Stimulated activated CD4-positive, alpha-beta T cell treated with anti-CD3 and anti-CD28 coated beads, Interleukin-1b, Interleukin-23, amount 100 ng/mL, for 1 hour (primary cell): ENCODE measurements around the gene TRIP13.
"Not testable (repeated sequence)": the region's sequence is repeated elsewhere in the genome, so short reads cannot be mapped to it uniquely, and the experiment has no call there.

Source experiments
- DNase-seq, 2 donors: peaks; one replicate each; pipeline ENCODE4 v3.0.0-alpha.2; 2020; ENCODE audit warnings: low read depth in 2 of 2

The TRIP13 gene

DNA sequence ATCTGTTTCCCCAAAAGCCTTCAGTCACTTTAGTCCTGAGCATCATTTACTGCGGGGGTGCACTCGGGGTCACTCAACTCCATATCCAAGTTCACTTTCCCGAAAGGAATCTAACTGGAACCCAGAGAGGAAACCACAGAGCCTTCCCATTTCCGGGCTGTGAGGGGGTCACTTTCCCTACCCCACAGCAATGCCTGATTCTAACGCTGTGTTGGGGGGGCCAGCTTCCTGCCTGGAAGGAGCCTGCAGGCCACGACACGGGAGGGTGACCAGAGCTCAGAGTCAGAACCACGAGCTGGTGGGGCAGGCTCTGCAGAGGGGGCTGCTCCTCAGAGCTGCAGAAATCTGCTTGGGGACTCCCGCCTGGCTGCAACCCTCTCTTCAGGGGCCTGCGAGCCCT, 20.4 kb upstream of the TRIP13 start:
- no peak for DNase-seq

GRCh38 chr5:873328-873727, 19.4 kb upstream of the TRIP13 start:
- no peak for DNase-seq

DNA sequence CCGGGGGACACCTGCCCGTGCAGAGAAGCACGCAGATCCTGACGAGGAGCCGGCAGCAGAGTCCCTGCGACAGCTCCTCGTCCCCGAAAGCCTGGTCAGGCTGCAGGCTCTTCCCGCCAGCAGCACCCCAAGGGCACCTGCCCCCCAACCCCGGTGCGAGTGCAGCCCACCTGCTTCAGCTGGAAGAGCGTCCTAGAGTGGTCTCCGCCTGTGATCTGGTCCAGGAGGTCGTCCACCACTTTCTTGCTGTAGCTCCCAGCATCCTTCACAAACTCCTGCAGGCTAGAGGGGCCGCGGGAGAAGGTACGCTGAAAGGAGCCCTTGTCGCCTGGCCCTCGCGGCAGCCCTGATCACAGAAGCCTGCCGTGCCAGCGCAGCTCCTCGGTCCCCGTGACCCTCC, 16.8 kb upstream of the TRIP13 start:
- DNase-seq, result no peak

GRCh38 chr5:876398-877365, 16.0 kb upstream of the TRIP13 start:
- no peak for DNase-seq

DNA sequence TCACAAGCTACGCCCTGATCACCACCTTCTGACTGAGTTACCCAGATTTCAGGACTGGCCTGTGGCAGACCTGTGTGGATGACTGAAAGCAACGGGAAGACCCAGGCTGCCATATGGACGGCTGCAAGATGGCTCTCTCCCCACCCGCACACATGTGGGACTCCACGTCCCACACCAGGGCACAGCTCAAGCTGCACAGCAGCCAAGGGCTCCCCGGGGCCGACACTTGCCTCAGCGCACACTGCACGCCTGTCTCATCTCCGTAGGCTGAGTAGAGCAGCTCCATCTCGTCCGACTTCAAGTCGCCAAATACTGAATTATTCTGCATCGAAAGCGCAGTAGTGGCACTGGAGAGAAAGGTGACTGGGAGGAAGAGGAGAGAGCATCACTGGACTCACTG, 14.6 kb upstream of the TRIP13 start:
- DNase-seq, result no peak

DNA sequence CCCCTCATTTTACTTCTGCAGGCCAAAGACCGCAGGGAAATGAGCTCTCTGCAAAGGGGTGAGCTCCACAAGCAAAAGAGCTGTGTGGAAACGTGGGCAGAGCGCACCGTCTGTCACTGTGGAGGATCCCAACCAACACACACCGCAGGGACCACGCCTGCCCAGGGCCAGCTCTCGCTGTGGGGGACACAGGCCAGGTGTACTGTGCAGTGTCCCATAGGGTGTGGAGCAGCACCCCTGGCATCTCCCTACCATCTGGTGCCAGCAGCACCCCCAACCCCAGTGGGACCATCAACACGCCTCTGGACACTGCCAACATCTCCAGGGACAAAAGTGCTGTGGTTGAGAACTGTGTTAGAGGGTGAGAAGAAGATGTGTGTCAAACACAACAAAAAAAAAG, 14.0 kb upstream of the TRIP13 start:
- DNase-seq, result not testable (repeated sequence)

DNA sequence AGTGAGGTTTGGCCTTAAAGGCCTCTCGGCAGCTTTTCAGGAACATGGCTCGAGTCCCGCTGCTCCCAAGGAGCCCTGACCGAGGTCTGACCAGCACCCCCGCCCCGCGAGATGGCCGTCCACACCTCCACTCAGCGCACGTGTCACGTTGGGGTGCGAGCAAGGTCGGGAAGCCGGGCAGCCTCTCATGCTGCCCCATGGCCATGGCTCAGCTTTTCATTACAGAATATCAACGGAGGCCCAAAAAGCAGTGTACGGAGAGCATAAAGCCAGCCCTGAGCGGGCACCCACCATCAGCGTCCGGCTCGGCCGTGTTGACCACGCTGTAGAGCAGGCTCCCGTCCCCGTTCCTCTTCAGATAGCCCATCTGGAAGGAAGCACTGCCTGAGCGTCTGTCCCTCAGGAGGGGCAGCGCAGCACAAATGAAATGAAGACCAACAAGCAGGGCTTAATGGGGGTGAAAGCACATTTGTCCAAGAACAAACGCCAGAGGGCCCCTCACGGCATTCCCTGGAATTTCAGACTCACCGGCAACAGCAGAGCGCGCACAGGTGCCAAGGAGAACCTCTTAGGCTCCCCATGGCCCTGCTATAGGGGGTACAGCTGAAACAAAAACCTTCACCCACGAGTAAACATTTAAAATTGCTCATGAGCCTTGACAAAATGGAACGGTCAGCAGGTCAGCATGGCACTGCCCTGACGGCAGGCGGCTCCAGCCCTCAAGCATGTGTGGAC, 11.7 kb upstream of the TRIP13 start:
- DNase-seq, result no peak

- DNase-seq, result no peak
These were observed 11.1 kb upstream of the TRIP13 start for GRCh38 chr5:881551-881935.

DNA sequence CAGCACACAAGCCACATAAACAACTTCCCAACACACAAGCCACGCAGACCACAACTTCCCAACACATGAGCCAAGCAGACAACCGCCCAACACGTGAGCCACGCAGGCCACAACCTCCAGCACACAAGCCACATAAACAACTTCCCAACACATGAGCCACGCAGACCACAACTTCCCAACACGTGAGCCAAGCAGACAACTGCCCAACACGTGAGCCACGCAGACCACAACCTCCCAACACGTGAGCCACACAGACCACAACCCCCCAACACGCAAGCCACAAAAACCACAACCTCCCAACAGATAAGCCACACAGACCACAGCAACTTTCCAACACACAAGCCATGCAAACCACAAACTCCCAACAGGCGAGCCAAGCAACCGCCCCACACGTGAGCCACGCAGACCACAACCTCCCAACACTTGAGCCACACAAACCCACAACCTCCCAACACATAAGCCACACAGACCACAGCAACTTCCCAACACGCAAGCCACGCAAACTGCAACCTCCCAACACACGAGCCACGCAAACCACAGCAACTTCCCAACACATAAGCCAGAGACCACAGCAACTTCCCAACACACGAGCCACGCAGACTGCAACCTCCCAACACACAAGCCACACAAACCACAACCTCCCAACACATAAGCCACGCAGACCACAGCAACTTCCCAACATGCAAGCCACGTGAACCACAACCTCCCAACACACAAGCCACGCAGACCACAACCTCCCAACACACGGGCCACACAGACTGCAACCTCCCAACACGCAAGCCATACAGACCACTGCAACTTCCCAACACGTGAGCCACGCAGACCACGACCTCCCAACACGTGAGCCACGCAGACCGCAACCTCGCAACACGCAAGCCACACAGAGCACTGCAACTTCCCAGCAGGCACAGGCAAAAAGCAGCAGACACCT, 10.2 kb upstream of the TRIP13 start:
- DNase-seq, result no peak

GRCh38 chr5:883475-884181, 9.1 kb upstream of the TRIP13 start:
- no peak for DNase-seq

- DNase-seq, result no peak
These were observed 8.1 kb upstream of the TRIP13 start for GRCh38 chr5:884345-885126.

DNA sequence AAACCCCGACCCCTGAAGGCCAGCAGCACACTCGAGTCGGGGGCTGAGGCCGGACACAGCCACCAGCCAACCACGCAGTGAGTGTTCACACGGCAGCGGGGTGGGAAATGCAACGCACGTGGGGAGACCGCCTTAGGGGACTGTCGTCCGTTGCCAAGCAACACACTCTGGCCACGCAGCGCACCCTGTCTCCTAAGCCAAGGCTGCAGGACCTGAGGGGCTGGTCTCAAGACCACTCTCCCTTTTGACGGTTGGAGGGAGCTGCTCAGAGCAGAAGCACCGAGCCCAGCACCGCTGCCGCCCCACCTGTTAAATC, 7.6 kb upstream of the TRIP13 start:
- no peak for DNase-seq

DNA sequence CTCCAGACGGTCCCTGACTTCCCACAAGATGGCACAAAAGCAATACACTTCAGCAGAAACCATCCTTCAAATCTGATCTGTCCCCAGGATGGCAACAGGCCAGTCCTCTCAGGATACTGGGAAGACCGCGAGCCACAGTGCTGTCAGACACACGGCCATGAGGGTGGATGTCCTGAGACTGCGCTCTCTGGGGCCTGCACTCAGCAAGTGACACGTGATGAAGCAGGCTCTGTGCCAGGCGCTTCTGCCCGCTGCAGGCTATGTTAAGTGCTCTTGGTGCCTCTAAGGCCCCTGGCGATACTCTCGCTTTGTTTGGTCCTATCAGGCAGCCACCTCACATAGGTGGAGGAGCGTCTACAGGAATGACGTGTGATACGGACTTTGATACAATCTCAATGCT, 7.2 kb upstream of the TRIP13 start:
- DNase-seq, result no peak

DNA sequence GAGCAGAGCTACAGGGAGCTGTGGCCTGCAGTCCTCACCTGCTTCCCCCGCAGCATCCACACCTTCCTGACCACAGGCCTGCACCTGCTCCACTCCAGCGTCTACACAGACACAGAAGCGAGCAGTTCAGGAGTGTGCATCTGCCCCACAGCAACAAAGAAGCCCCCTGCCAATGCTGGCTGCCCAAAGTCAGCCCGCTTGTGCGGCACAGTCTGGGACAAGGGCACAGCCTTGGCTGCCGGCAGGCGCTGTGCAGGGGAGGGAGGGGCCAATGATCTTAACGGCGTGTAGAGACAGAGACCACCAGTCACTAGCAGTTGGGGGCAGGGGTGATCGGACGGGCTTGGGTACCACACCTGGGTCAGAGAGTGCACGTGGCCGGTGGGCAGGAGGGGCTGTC, 6.6 kb upstream of the TRIP13 start:
- DNase-seq, result no peak

DNA sequence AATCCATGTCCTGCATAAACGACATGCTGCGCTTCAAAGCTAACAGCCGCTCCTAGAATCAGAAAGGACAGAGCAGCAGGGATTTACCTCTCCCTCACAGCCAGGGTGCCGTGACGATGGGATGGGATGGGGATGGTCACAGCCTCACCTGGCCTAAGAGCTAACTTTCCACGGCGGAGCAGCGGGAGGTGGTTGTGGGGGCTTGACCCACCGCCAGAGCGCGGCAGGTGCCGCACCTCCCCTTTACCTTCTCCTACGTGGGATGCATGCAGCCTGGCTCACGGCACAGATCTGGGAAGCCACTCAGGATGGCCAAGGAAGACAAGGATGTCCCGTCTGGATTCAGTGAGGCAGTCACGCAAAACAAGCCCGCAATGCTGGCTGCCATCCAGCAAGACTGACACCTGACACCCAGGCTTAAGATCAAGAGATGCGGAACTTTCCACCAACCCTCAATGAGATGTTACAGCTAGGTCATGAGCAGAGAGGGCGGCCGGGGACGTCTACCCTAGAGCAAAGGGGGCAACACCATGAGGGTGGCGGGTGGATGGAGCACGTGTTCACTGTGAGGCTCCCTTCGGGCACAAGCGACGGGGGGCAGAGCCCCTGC, 5.9 kb upstream of the TRIP13 start:
- no peak for DNase-seq

GRCh38 chr5:887947-888637, 4.6 kb upstream of the TRIP13 start:
- no peak for DNase-seq

- no peak for DNase-seq
These were observed 4.0 kb upstream of the TRIP13 start for GRCh38 chr5:888638-889035.

- no peak for DNase-seq
These were observed 3.5 kb upstream of the TRIP13 start for GRCh38 chr5:889075-889710.
